NCI-H128 (cell line): ENCODE data around the gene SIAE.

Source experiments
- DNase-seq: peaks from one replicate; lab custom pipeline; 2025; ENCODE audit not compliant: unreplicated experiment; lab: John Stamatoyannopoulos, UW

SIAE gene

GRCh38 chr11:124667601-124668000, 5.9 kb downstream of the SIAE start:
- DNase-seq, result no peak

- no peak for DNase-seq
These were observed 9.7 kb downstream of the SIAE start for GRCh38 chr11:124663861-124664260.

- DNase-seq, result no peak
These were observed 11.4 kb downstream of the SIAE start for GRCh38 chr11:124662106-124662505.

GRCh38 chr11:124661553-124661952, 12.0 kb downstream of the SIAE start:
- no peak for DNase-seq

GRCh38 chr11:124658986-124659385, 14.6 kb downstream of the SIAE start:
- no peak for DNase-seq

- no peak for DNase-seq
These were observed 15.0 kb downstream of the SIAE start for GRCh38 chr11:124658501-124658900.

GRCh38 chr11:124657904-124658303, 15.6 kb downstream of the SIAE start:
- DNase-seq, result no peak

GRCh38 chr11:124656774-124657630, 16.5 kb downstream of the SIAE start:
- peak; percentile 18 for DNase-seq

GRCh38 chr11:124648610-124649009, 24.9 kb downstream of the SIAE start:
- no peak for DNase-seq

- no peak for DNase-seq
These were observed 27.4 kb downstream of the SIAE start for GRCh38 chr11:124646148-124646547.

- DNase-seq, result no peak
These were observed 28.9 kb downstream of the SIAE start for GRCh38 chr11:124644426-124645280.

- no peak for DNase-seq
These were observed 29.7 kb downstream of the SIAE start for GRCh38 chr11:124643605-124644425.

GRCh38 chr11:124643042-124643604, 30.4 kb downstream of the SIAE start:
- DNase-seq, result no peak

GRCh38 chr11:124642628-124643027, 30.9 kb downstream of the SIAE start:
- no peak for DNase-seq

GRCh38 chr11:124640666-124641065, 32.9 kb downstream of the SIAE start:
- no peak for DNase-seq

GRCh38 chr11:124639186-124639585, 34.4 kb downstream of the SIAE start:
- DNase-seq, result no peak

GRCh38 chr11:124638500-124638899, 35.0 kb downstream of the SIAE start:
- no peak for DNase-seq

GRCh38 chr11:124635932-124636331, 37.6 kb downstream of the SIAE start:
- no peak for DNase-seq

- DNase-seq, result no peak
These were observed 40.2 kb downstream of the SIAE start for GRCh38 chr11:124633355-124633754.

GRCh38 chr11:124629961-124630360, 43.6 kb downstream of the SIAE start:
- no peak for DNase-seq

GRCh38 chr11:124627546-124627945, 46.0 kb downstream of the SIAE start:
- no peak for DNase-seq
